GM21619 (cell line): ENCODE measurements around the gene EPN2.
A peak's percentile ranks its signal among the peaks of the same experiment; 100 is the strongest.
"Not testable (repeated sequence)": the region's sequence is repeated elsewhere in the genome, so short reads cannot be mapped to it uniquely, and the experiment has no call there.

Experiments
- ATAC-seq: cut with Tn5 transposase; IDR thresholded peaks from one replicate; pipeline ENCODE4 v1.9.1; 2021; ENCODE audit not compliant: unreplicated experiment

The EPN2 gene

GRCh38 chr17:19264681-19265080 is 27.5 kb downstream of the EPN2 start:
- ATAC-seq = no peak

GRCh38 chr17:19265755-19266154 is 28.6 kb downstream of the EPN2 start:
- no peak for ATAC-seq

- no peak for ATAC-seq
These were observed 31.4 kb downstream of the EPN2 start for GRCh38 chr17:19268611-19269010.

GRCh38 chr17:19269106-19269505 is 31.9 kb downstream of the EPN2 start:
- no peak for ATAC-seq

GRCh38 chr17:19269641-19270040 is 32.5 kb downstream of the EPN2 start:
- no peak for ATAC-seq

- ATAC-seq = no peak
These were observed 33.2 kb downstream of the EPN2 start for GRCh38 chr17:19270347-19270703.

- peak; percentile 78 for ATAC-seq
These were observed 33.8 kb downstream of the EPN2 start for GRCh38 chr17:19270704-19271611.

GRCh38 chr17:19271780-19272357 is 34.7 kb downstream of the EPN2 start:
- ATAC-seq = no peak

GRCh38 chr17:19273731-19274130 is 36.6 kb downstream of the EPN2 start:
- no peak for ATAC-seq

GRCh38 chr17:19274893-19275292 is 37.7 kb downstream of the EPN2 start:
- ATAC-seq = no peak

GRCh38 chr17:19275457-19276127 is 38.4 kb downstream of the EPN2 start:
- ATAC-seq = no peak

GRCh38 chr17:19278284-19278683 is 41.1 kb downstream of the EPN2 start:
- ATAC-seq = not testable (repeated sequence)

GRCh38 chr17:19278729-19279128 is 41.6 kb downstream of the EPN2 start:
- no peak for ATAC-seq

GRCh38 chr17:19281161-19281560 is 44.0 kb downstream of the EPN2 start:
- no peak for ATAC-seq

- ATAC-seq = no peak
These were observed 47.1 kb downstream of the EPN2 start for GRCh38 chr17:19284005-19284959.

GRCh38 chr17:19285213-19285900 is 48.2 kb downstream of the EPN2 start:
- no peak for ATAC-seq

- no peak for ATAC-seq
These were observed 49.7 kb downstream of the EPN2 start for GRCh38 chr17:19286751-19287341.

GRCh38 chr17:19287651-19288050 is 50.5 kb downstream of the EPN2 start:
- ATAC-seq = no peak

GRCh38 chr17:19288453-19288852 is 51.3 kb downstream of the EPN2 start:
- ATAC-seq = no peak
